HCT116 (cell line): ENCODE data around the gene CSTF3. TPM values are rescaled to one million over a fixed set of nuclear protein-coding genes. Genes with fewer than 3 reads are reported as not detected.

Source experiments
- ATAC-seq: fragments of 200-7000 bp; cut with Tn5 transposase; 2 replicates; pipeline ENCODE4 v1.9.1; 2020; ENCODE audit warnings: mild to moderate bottlenecking, moderate library complexity
- BruUV-seq: library from RNA; stranded (reverse); fragments of 400-500 nt; replicated peaks from 2 replicates; lab custom pipeline; 2021; lab: Mats Ljungman, UMichigan
- CTCF ChIA-PET: fragments of 300-600 bp; sonication (Branson Sonifier 250); formaldehyde crosslinking; loops from one replicate; lab custom pipeline; 2021; ENCODE audit warnings: antibody characterized with exemption; lab: Charles Lee
- POLR2A ChIA-PET: fragments of 300-600, 350-600 bp; sonication (Branson Sonifier 250); formaldehyde crosslinking; loops from one replicate; lab custom pipeline; 2021; ENCODE audit warnings: antibody characterized with exemption; lab: Charles Lee
- RAD21 ChIA-PET, 2 experiments: fragments of 300-600 bp; sonication (Branson Sonifier 250); formaldehyde crosslinking; loops; one replicate each; lab custom pipeline; 2023; ENCODE audit warnings: low total read pairs in 2 of 2; ENCODE audit not compliant: uncharacterized antibody in 2 of 2, unreplicated experiment in 2 of 2, low non-redundant PET in 1 of 2; lab: Charles Lee
- DNase-seq: peaks from one replicate; pipeline ENCODE4 v3.0.0-alpha.2; 2010; ENCODE audit warnings: low read depth, low spot score
- H2AFZ ChIP-seq: fragments of 200-600 bp; shearing (Covaris generic), sonication (generic); 2 replicates; pipeline ENCODE4 v1.6.1; 2017; ENCODE audit warnings: low read depth, mixed run types, mixed read lengths, antibody characterized with exemption, low read length; ENCODE audit not compliant: poor library complexity, severe bottlenecking
- H3K27ac ChIP-seq: 2 replicates; pipeline ENCODE4 v1.5.1; 2012; ENCODE audit warnings: low read depth, low read length
- H3K27me3 ChIP-seq: fragments of 200-600 bp; sonication (generic); 2 replicates; pipeline ENCODE4 v1.6.1; 2016; ENCODE audit warnings: mixed run types, low read length, mixed read lengths; ENCODE audit not compliant: insufficient read depth
- H3K36me3 ChIP-seq, 2 experiments: fragments of 200-500 bp in 1 of 2; fragments of 200-600 bp in 1 of 2; sonication (Bioruptor generic) in 1 of 2; sonication (generic) in 1 of 2; 2 replicates each; pipeline versions ENCODE4 v1.5.1 to v1.6.1; 2014 to 2016; ENCODE audit warnings: low read length in 2 of 2, inconsistent platforms in 1 of 2, mixed read lengths in 1 of 2, mixed run types in 1 of 2; ENCODE audit not compliant: insufficient read depth in 2 of 2, control insufficient read depth in 1 of 2
- H3K4me1 ChIP-seq, 2 experiments: fragments of 200-600 bp in 1 of 2; sonication (generic) in 1 of 2; 2 replicates each; pipeline versions ENCODE4 v1.5.1 to v1.6.1; 2012 to 2017; ENCODE audit warnings: low read length in 2 of 2, inconsistent platforms in 1 of 2, mild to moderate bottlenecking in 1 of 2, mixed read lengths in 1 of 2, mixed run types in 1 of 2, moderate library complexity in 1 of 2; ENCODE audit not compliant: insufficient read depth in 2 of 2, control insufficient read depth in 1 of 2
- H3K4me2 ChIP-seq: fragments of 200-600 bp; sonication (generic); 2 replicates; pipeline ENCODE4 v1.6.1; 2017; ENCODE audit warnings: mixed run types, low read length, mixed read lengths
- H3K4me3 ChIP-seq, 2 experiments: fragments of 200-600 bp in 1 of 2; sonication (generic) in 1 of 2; replicated peaks in 1 of 2; 2 replicates each; pipeline ENCODE4 v1.5.1; 2011 to 2016; ENCODE audit warnings: low read length in 2 of 2, control low read depth in 1 of 2, low read depth in 1 of 2, mild to moderate bottlenecking in 1 of 2, mixed read lengths in 1 of 2, mixed run types in 1 of 2
- H3K79me2 ChIP-seq: fragments of 200-600 bp; sonication (generic); 2 replicates; pipeline ENCODE4 v1.6.1; 2017; ENCODE audit warnings: mild to moderate bottlenecking, mixed run types, low read length, moderate library complexity, mixed read lengths; ENCODE audit not compliant: insufficient read depth
- H3K9ac ChIP-seq: fragments of 200-600 bp; sonication (generic); 2 replicates; pipeline ENCODE4 v1.6.1; 2016; ENCODE audit warnings: low read length, mixed read lengths
- H3K9me2 ChIP-seq: fragments of 200-600 bp; sonication (generic), shearing (Covaris generic); 2 replicates; pipeline ENCODE4 v1.6.1; 2017; ENCODE audit warnings: mixed run types, mild to moderate bottlenecking, moderate library complexity; ENCODE audit not compliant: insufficient read depth
- H3K9me3 ChIP-seq, 2 experiments: fragments of 200-500 bp in 1 of 2; fragments of 200-600 bp in 1 of 2; sonication (Bioruptor generic) in 1 of 2; sonication (generic) in 1 of 2; 2 replicates each; pipeline ENCODE4 v1.6.1; 2014 to 2017; ENCODE audit warnings: low read length in 2 of 2, mixed read lengths in 2 of 2, inconsistent platforms in 1 of 2, low read depth in 1 of 2, mild to moderate bottlenecking in 1 of 2, mixed run types in 1 of 2, moderate library complexity in 1 of 2; ENCODE audit not compliant: control insufficient read depth in 1 of 2, insufficient read depth in 1 of 2
- H4K20me1 ChIP-seq: fragments of 200-600 bp; sonication (generic), shearing (Covaris generic); 2 replicates; pipeline ENCODE4 v1.6.1; 2017; ENCODE audit warnings: mixed run types, mild to moderate bottlenecking, moderate library complexity; ENCODE audit not compliant: insufficient read depth
- ELF1 ChIP-seq: IDR thresholded peaks from 2 replicates; pipeline ENCODE4 v1.6.1; 2012; ENCODE audit warnings: low read depth, borderline replicate concordance
- POLR2A ChIP-seq: IDR thresholded peaks from 2 replicates; pipeline ENCODE4 v1.7.0; 2011; ENCODE audit warnings: borderline replicate concordance; ENCODE audit not compliant: insufficient read depth, insufficient read length; ENCODE audit errors: extremely low read depth
- POLR2AphosphoS5 ChIP-seq: IDR thresholded peaks from 2 replicates; pipeline ENCODE4 v1.6.1; 2011; ENCODE audit warnings: mild to moderate bottlenecking, low read depth, low read length, moderate library complexity
- RAD21 ChIP-seq: IDR thresholded peaks from 2 replicates; pipeline ENCODE4 v1.6.1; 2012; ENCODE audit warnings: low read depth, mild to moderate bottlenecking
- SIN3A ChIP-seq: IDR thresholded peaks from 2 replicates; pipeline ENCODE4 v1.6.1; 2012; ENCODE audit warnings: low read depth
- ZNF274 ChIP-seq: fragments of 200-500 bp; sonication (Bioruptor generic); IDR thresholded peaks from 2 replicates; pipeline ENCODE4 v1.6.1; 2014; ENCODE audit warnings: mild to moderate bottlenecking, low read depth, low read length, inconsistent platforms
- intact Hi-C: fragments of 100-400 bp; cut with micrococcal nuclease; formaldehyde crosslinking; loops from 2 replicates; pipeline ENCODE4 v1.10.0; 2022
- total RNA-seq: library from RNA; stranded (reverse); gene quantifications from one replicate; pipeline ENCODE4 v1.2.1, GENCODE V29; 2021; ENCODE audit not compliant: unreplicated experiment
- TF ChIP-seq, protein P1 (sequence below): IDR thresholded peaks from 2 replicates; pipeline ENCODE4 v1.6.1; 2011; ENCODE audit warnings: mild to moderate bottlenecking, low read length, moderate library complexity; ENCODE audit not compliant: insufficient replicate concordance; ENCODE audit errors: extremely low read depth

CSTF3 gene
- total RNA-seq, 1 experiment from 2014 or later = 39.3 TPM

DNA sequence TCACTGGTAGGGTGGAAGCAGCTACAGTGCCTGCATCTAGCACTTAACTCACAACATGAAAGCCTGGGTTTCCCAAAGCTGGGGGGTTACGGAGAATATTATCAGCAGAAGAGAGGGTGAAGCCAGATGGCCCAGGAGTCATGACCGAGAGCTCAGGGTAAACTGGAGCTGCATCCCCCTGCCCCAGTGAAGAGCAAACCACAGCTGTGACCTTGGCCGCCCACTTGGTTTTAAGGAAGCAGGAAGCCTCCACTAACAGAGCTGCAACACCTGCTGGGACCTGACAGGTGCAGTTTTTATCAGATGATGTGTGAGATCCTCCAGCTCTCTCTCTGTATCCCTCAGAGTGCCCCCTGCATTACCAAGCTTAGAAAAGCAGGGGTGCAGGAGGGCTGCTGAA is 101.0 kb downstream of the CSTF3 start:
- Histone ChIP-seq H3K4me1 (peaks cover 20 to 32% of the 10 kb centered on the region in 2 experiments), H3K4me2 (peak overlapping the region; percentile 74), H3K9me3 (no peaks in the 10 kb centered on the region), H3K27ac (peak overlapping the region; percentile 90; the same call in 1 of the 2 replicates), H3K9me2 (no peaks in the 10 kb centered on the region)
- intact Hi-C loops = loop anchor here (5.0 to 10.0 kb wide), 3 partner anchors 83 to 345 kb away; no protein-coding TSS in a partner anchor
- no peak for ATAC-seq
- no peak for TF ChIP-seq ELF1
- no peak for TF ChIP-seq RAD21
- TF ChIP-seq ZNF274 = no peak
- TF ChIP-seq SIN3A = no peak
- TF ChIP-seq, protein P1, sequence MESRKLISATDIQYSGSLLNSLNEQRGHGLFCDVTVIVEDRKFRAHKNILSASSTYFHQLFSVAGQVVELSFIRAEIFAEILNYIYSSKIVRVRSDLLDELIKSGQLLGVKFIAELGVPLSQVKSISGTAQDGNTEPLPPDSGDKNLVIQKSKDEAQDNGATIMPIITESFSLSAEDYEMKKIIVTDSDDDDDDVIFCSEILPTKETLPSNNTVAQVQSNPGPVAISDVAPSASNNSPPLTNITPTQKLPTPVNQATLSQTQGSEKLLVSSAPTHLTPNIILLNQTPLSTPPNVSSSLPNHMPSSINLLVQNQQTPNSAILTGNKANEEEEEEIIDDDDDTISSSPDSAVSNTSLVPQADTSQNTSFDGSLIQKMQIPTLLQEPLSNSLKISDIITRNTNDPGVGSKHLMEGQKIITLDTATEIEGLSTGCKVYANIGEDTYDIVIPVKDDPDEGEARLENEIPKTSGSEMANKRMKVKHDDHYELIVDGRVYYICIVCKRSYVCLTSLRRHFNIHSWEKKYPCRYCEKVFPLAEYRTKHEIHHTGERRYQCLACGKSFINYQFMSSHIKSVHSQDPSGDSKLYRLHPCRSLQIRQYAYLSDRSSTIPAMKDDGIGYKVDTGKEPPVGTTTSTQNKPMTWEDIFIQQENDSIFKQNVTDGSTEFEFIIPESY = no peak
- no peak for TF ChIP-seq POLR2AphosphoS5
- no peak for TF ChIP-seq POLR2A
- TF ChIP-seq, all 23 proteins: peak for 0
- Histone ChIP-seq H3K27me3 (no peaks in the 10 kb centered on the region), H3K9ac (0 out of 2 replicates have a peak overlapping the region, but pooled peaks have one; percentile 50), H3K79me2 (no peaks in the 10 kb centered on the region), H2AFZ (no peak overlapping the region), H3K36me3 (no peaks in the 10 kb centered on the region), H3K4me3 (no peak overlapping the region), H4K20me1 (no peaks in the 10 kb centered on the region)
- DNase-seq = no peak
- ChIA-PET POLR2A (interaction anchor here (2.1 kb wide), 1 partner anchor 21 kb away, joined by 5 read pairs; the partner anchor contains the start of gene TCP11L1), CTCF (interaction anchor here (1.8 kb wide), 1 partner anchor 9 kb away, joined by 6 read pairs; no protein-coding TSS in a partner anchor), RAD21 (no interaction called here)
- BruUV-seq = no TSS peak
